Measurements from ENCODE around the gene TTN.

The TTN gene

DNA sequence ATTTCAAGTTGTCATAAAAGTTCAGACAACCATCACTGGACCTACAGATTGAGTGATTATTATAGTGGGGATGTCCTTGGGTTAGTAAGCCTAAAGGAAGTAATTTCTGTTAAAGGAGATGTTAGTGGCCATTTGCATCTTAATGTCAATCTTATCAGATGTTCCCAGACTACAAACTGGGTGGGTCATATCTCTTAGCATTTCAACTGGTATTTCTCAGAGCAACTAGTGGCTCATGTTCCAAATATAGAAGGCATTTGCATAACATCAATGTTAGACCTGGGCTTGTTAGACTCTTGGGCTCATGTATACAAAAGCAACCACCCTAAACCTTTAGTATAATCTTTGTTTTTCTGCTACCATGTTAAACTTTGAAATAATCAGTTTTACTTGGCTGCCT is 309.1 kb downstream of the TTN start:
- no peak for DNase-seq

DNA sequence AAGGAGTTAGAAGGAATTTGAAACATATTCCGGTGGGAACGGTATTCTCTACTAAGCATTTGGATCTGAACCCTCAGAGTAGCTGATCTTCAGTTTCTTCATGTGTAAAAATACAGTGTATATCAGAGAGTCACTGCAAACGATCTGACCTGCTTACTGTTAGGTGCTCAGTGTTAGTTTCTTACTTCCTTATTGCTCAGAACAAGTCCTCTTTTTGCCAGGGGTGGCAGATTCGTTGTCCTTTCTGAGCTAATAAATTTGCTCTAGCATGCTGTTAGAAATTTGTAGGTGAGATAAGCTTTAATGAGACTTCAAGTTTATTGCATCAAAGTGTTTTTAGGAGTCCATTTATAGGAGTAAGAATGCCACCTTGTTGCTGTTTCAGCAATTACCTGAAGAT is 311.2 kb downstream of the TTN start:
- DNase-seq, result no peak

DNA sequence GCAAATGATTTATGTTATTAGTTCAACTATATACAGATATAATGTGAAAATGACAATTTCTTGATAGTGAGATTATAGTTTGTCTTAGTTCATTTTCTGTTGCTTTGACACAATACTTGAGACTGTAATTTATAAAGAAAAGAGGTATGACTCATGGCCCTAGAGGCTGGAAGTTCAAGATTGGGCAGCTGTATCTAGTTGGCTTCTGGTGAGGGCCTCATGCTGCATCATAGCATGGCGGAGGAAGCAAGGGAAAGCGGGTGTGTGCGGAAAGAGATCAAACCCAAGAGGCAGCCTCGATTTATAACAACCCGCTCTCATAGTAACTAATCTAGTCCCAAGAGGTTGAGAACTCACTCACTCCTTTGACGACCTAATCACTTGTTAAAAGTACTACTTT is 315.6 kb downstream of the TTN start:
- DNase-seq, result no peak

DNA sequence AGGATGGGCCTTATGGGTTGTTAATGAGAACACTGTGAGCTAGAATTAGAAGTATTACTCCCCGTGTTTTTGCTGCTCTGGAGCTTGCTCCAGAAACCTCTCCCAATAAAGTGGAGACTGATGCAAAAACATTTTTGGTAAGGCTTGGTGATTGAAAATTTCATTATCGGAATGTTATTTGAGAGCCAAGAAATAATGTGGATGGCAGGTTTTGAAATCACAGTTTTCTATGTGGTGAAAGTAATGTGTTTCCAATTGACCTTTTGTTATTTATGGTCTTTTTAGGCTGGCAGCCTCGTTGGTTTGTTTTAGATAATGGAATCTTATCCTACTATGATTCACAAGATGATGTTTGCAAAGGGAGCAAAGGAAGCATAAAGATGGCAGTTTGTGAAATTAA is 321.9 kb downstream of the TTN start:
- DNase-seq, result no peak

DNA sequence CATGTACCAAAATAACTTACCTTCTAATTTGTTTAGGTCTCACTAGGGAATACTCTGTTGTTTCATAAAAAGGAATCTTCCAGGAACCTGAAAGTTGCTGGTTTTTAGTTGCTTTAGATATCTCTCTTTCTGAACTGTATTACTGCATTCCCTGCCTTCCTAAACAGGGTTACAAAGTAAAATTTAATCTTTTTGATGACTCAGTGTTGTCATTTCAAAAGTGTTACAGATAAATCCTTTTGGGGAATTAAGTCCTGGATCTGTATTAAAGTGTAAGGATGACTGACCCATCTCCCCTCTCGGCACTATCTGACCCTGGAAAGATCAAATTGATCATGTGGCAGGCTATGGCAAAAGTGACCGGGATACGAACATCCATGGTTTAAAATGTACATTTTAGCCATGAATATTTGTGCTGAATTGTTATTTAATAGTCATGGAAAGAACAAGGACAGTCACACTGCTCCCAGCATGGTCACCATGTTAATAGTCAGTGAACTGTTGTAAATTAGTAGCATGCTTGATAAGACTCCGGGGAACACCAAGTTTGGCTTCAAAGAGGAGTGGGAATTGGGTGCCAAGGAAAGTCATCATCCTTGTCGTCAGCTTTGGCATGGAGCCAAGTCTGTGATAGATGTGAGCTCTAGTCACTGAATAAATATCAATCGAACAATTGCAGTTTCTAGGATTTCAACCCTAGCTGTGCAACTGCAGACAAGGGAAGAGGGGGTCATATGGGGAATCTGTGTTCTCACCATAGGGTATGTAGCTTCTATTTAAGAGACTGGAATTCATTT is 322.8 kb downstream of the TTN start:
- peak in 18 of 51 donors; percentile 0 to 55 (median 14) for DNase-seq

DNA sequence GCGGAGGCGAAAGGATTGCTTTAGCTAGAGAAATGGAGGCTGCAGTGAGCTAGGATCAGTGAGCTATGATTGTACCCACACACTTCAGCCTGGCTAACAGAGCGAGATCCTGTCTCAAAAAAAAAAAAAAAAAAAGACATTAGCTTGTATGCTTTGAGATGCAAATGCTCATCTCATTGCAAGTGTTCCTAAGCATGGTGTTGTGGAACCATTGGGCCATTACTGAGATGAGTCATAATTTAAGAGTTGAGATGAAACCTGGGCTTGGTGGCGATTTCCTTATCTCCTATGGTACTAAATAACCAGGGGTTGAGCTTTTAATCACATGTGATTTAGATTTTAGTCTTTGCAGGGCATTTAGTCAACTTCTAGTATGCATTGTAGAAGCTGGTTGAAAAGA is 324.8 kb downstream of the TTN start:
- DNase-seq, result no peak

DNA sequence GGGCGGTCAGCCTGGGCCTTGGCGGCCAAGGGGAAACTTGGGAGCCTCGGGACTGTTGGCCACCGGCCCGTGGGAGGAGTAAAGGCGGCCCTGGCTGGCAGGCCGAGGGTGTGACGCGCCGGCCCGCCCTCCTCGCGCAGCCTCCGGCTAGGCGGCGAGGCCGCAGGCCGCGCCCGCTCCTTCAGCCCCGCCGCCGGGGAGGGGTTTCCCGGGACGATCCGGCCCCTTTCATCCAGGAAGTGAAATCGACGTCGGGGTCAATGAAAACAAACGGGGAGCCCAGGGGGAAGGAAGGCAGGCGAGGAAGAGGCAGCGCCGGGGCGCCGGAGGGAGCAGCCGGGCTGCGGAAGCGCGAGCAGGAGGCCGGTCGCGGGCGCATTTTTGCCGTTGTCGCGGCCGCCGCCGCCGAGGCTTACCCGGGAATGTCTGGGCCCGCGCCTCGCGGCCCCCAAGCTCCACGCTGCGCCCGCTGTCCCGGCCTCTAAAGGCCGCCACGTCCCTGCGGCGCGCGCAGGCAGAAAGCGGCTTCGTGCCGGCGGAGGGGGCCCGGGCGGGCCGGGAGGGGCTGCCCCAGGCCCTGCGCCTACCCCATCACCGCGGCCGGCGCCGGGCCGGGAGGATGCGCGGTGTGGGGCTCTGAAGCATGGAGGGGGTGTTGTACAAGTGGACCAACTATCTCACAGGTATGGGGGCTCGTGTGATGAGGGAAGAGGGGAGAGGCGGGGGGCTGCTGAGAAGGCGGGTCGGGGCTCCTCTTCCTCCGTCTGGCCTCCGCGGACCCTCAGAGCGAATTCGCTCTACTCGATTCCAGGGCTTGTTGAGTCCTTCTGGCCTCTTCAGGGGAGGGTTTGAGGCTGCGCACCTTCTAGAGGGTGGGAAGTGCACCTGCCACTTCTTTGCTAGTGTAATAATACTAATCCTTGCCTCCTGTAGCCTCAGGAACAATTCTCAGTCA is 326.7 kb downstream of the TTN start, which contains the start of gene PLEKHA3:
PLEKHA3 (plus strand) TSS at position 231 of the 955 bp plus-strand sequence; CDS start at position 644, 413 bp downstream.
- peak; percentile 23 to 97 (median 90) for DNase-seq

DNA sequence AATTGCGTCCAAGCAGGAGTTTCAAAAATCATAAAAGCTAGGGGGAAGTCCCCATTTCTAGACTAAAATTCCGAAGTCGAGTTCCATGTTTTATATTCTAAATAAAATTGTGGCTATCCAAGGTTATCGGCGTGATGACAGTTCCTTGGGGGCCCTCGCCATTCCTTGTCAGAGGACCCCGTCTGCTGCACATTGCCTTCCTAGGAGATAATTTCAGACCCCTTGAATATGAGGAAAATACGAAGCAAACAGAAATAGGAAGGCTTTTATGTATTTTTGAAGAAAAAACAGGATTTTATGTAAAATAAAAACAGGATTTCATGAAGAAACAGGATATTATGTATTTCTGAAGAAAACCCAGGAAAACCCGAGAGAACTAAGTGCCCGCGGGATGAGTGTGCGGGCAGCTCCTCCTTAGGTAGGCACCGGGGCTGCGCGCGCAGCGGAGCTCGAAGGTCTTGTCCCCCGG is 327.4 kb downstream of the TTN start:
- peak in 1 of 51 donors; percentile 20 for DNase-seq

DNA sequence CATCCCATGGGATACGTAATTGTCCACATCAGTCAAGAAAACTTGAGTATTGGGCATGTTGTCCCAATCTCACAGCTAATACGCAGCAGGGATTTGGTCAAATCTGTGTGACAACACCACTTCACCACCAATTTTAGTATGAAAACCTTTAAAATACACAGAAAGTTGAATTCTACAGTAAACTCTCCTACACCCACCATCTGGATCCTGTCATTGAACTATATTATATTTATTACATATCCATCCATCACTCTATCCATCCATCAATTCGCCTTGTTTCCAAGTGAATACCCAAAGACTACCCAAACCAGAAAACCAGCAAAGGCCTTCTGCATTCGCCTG is 328.0 kb downstream of the TTN start:
- DNase-seq, result peak in 1 of 51 donors; percentile 53

DNA sequence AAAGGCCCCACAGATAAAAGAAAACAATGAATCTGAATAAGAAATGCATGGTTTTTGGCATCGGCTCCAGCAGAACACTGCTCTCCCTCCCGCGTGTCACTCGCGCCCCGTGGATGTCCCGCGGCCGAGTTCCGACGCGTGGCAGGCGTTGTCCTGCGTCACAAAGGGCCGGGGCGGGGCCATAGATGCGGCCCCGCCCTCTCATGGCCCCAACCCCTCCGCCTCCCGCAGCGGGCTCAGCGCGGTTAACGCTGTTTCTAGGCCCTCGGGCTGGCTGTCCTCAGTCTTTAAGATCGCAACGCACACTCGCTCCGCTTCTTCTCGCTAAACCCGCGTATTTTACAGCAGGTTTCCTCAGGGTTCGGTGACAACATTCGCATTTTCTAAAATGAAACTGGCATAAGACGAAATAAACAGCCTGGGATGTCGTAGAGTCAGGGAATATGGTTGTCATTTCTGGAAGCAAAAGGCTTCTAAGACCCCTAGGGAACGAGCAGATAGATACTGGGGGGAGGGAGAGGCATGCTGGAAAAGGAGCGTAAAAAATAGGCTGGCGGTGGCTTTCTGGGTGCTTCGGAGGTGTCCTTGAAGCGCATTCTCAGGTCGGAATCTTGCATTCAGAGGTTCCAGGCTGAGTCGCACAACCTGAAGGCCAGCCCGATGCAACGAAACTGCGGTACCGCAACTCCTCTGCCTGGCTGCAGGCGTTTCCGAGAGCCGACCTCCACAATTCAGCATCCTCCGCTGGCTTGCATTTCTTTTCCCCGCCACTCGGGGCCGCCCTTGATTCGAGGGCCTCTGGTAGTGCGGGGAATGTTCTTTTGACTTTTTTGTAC is 328.6 kb downstream of the TTN start, which contains the start of gene FKBP7:
FKBP7 (minus strand) TSS at position 162 of the 836 bp plus-strand sequence; CDS start at position 61, 101 bp downstream.
- DNase-seq, result peak; percentile 25 to 94 (median 83)

DNA sequence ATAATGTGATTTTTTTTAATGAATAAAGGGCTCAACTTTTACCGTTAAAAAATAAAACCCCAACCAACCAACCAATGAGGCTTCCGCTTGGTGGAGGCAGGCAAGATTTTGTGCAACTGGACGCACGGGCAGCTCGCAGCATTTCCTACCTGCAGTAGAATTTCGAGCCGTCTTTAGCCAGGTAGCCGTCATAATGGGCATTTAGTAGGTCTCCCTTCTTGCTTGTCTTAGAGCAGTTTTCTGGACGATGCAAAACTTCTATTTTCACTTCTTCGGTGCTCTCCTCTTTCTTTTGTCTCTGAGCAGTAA is 329.1 kb downstream of the TTN start:
- peak in 6 of 51 donors; percentile 16 to 32 (median 24) for DNase-seq

DNA sequence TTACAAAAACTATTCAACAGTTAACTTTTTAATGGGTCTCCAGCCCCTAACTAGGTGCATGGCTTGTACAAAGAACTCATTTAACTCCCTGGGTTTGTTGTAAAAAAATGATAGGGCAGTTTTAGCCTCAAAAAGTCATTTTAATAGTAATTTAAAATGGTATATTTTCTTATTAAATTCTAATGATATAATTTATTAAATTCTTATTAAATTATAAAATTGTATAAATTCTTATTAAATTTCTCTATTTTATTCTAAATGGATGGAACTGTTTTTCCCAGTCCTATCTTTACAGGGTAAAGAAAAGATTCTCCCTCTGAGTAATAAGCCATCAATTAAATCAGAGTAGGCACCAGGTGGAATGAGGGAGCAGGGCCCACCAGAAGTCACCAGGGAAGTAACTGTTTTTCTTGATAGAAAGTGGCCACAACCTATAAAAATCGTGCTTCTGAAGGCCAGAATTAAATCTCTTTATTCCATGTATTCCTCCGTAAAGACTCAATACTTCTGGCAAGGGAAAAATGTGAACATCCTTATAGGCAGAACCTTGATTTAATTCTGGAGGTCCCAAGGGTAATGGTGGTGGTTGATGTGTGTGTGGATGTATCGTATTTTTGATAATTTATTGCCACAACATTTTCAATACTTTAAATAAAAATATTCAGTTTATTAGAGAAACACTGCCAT is 329.6 kb downstream of the TTN start:
- DNase-seq, result no peak

DNA sequence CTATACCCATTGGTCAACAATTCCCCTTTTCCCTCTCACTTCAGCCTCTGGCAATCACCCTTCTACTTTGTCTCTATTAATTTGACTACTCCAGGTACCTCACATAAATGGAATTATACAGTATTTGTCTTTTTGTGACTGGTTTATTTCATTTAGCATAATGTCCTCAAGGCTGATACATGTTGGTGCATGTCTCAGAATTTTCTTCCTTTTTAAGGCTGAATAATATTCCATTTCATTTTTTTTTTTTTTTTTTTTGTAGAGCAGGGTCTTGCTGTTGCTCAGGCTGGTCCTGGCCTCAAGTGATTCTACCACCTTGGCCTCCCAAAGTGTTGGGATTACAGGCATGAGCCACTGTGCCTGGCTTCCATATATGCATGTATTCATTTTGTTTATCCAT is 330.7 kb downstream of the TTN start:
- DNase-seq, result no peak
